Right lobe of liver (tissue), 6 donors: ENCODE results near the gene SPAM1. TPM values are rescaled to one million over a fixed set of nuclear protein-coding genes. Genes with fewer than 3 reads are reported as not detected.
"Not testable (repeated sequence)": the region's sequence is repeated elsewhere in the genome, so short reads cannot be mapped to it uniquely, and the experiment has no call there.

Experiments
- ATAC-seq, 4 donors: fragments of 200-7000 bp; cut with Tn5 transposase; one replicate each; pipeline ENCODE4 v1.9.1; 2020; ENCODE audit warnings: mild to moderate bottlenecking in 4 of 4, moderate library complexity in 4 of 4
- DNase-seq, 3 donors: peaks; one replicate each; pipeline ENCODE4 v3.0.0-alpha.2; 2020
- H3K27ac ChIP-seq, 3 donors: fragments of 200-600 bp; one replicate each; pipeline ENCODE4 v1.8.0; 2022
- H3K27me3 ChIP-seq, 2 donors: fragments of 200-600 bp; one replicate each; pipeline ENCODE4 v1.8.0; 2022
- H3K36me3 ChIP-seq, 4 donors: fragments of 200-600 bp; sonication (generic) in 1 of 4; one replicate each; pipeline versions ENCODE4 v1.5.1 to v1.8.0; 2017 to 2022; ENCODE audit warnings: control low read depth in 1 of 4
- H3K4me1 ChIP-seq, 4 donors: fragments of 200-600 bp; sonication (generic) in 1 of 4; one replicate each; pipeline versions ENCODE4 v1.5.1 to v1.8.0; 2017 to 2022; ENCODE audit warnings: control low read depth in 1 of 4
- H3K4me3 ChIP-seq, 3 donors: fragments of 200-600 bp; one replicate each; pipeline ENCODE4 v1.8.0; 2022
- H3K9me3 ChIP-seq, 4 donors: fragments of 200-600 bp; sonication (generic) in 1 of 4; one replicate each; pipeline versions ENCODE4 v1.5.1 to v1.8.0; 2017 to 2022; ENCODE audit warnings: control low read depth in 1 of 4
- CTCF ChIP-seq, 4 donors: fragments of 200-600 bp in 3 of 4; fragments of 450-650 bp in 1 of 4; IDR thresholded peaks; one replicate each; pipeline versions ENCODE4 v1.5.1 to v1.8.0; 2016 to 2022; ENCODE audit warnings: antibody characterized with exemption in 4 of 4, mild to moderate bottlenecking in 2 of 4
- POLR2A ChIP-seq: fragments of 450-650 bp; IDR thresholded peaks from one replicate; pipeline ENCODE4 v1.6.1; 2017; ENCODE audit warnings: antibody characterized with exemption, mild to moderate bottlenecking
- WGBS: methylation state at CpG from one replicate; pipeline ENCODE4 v1.1.6; 2018; ENCODE audit warnings: low coverage, low lambda C conversion rate; ENCODE audit not compliant: insufficient coverage; ENCODE audit errors: missing lambda C conversion rate; 5-methylcytosine and 5-hydroxymethylcytosine counted together
- intact Hi-C, 2 donors: fragments of 100-400 bp; cut with DNase I; formaldehyde crosslinking; loops; one replicate each; pipeline versions ENCODE4 v1.11.2 to v1.14.1; 2022
- total RNA-seq, 6 experiments: library from RNA; depleted of rRNA in 2 of 6; stranded (reverse); fragments of >200 nt in 2 of 6; fragmentation: NEBNext Ultra II Directional in 3 of 6; extraction: Animal tissue kit (Norgen Biotek cat#: 25700) in 3 of 6; gene quantifications; one replicate each; pipeline versions ENCODE4 v1.1.0 to v1.2.4, GENCODE V29; 2016 to 2023
- donor health status: DM: no; HTN: yes; CAD: no.
- donor health status: DM: no; HTN: no; CAD: no.
- donor health status: DM: no; HTN: no; CAD: no.
- donor health status: DM: no; HTN: yes; CAD: no.
- donor health status: DM: no; HTN: yes; CAD: no.

SPAM1 gene
- total RNA-seq, 6 experiments from 2014 or later, result not detected

GRCh38 chr7:123883154-123883553, 41.9 kb upstream of the SPAM1 start:
- no peak for ATAC-seq
- no peak for DNase-seq
- H3K27me3 ChIP-seq, result no peaks in the 10 kb centered on the region
- intact Hi-C loops, result no loop called here
- no peak overlapping the region for H3K27ac ChIP-seq
- no peaks in the 10 kb centered on the region for H3K4me1 ChIP-seq
- no peak overlapping the region for H3K4me3 ChIP-seq
- no peaks in the 10 kb centered on the region for H3K36me3 ChIP-seq
- no peaks in the 10 kb centered on the region for H3K9me3 ChIP-seq
- TF ChIP-seq POLR2A, result no peak
- no peak for TF ChIP-seq CTCF (IDR thresholded peaks at IDR 0.05)

GRCh38 chr7:123888192-123888591, 36.8 kb upstream of the SPAM1 start:
- DNase-seq (no peak), ATAC-seq (no peak)
- Histone ChIP-seq H3K27me3 (no peaks in the 10 kb centered on the region), H3K4me1 (no peaks in the 10 kb centered on the region), H3K36me3 (no peaks in the 10 kb centered on the region), H3K4me3 (no peak overlapping the region), H3K27ac (no peak overlapping the region), H3K9me3 (no peaks in the 10 kb centered on the region)
- intact Hi-C loops, result no loop called here
- no peak for TF ChIP-seq CTCF (IDR thresholded peaks at IDR 0.05)
- TF ChIP-seq POLR2A, result no peak

GRCh38 chr7:123894753-123895152, 30.3 kb upstream of the SPAM1 start:
- H3K9me3 ChIP-seq, H3K36me3 ChIP-seq, intact Hi-C loops, H3K27ac ChIP-seq, H3K27me3 ChIP-seq, DNase-seq, H3K4me3 ChIP-seq, ATAC-seq, H3K4me1 ChIP-seq: not testable (repeated sequence)
- 83% methylated on average over 2 of the region's 10 CpGs for WGBS

- DNase-seq, result no peak
- intact Hi-C loops, result no loop called here
- H3K27ac ChIP-seq, result no peak overlapping the region
- 68% methylated on average over 1 of the region's 1 CpG for WGBS
- H3K4me3 ChIP-seq, result no peak overlapping the region
- H3K4me1 ChIP-seq, result no peaks in the 10 kb centered on the region
- no peaks in the 10 kb centered on the region for H3K27me3 ChIP-seq
- H3K9me3 ChIP-seq, result no peaks in the 10 kb centered on the region
- H3K36me3 ChIP-seq, result no peaks in the 10 kb centered on the region
- no peak for ATAC-seq
- TF ChIP-seq POLR2A (no peak), CTCF (IDR thresholded peaks at IDR 0.05) (no peak)
These were observed 23.9 kb upstream of the SPAM1 start for GRCh38 chr7:123901101-123901500.

GRCh38 chr7:123905714-123906113, 19.3 kb upstream of the SPAM1 start:
- intact Hi-C loops, result no loop called here
- no peak overlapping the region for H3K4me3 ChIP-seq

More at GRCh38 chr7:123905714-123906113, 19.3 kb upstream of the SPAM1 start:
- H3K27ac ChIP-seq, result no peak overlapping the region
- DNase-seq (no peak), ATAC-seq (no peak)
- TF ChIP-seq POLR2A (no peak), CTCF (IDR thresholded peaks at IDR 0.05) (no peak)
- H3K36me3 ChIP-seq, result no peaks in the 10 kb centered on the region
- H3K9me3 ChIP-seq, result no peaks in the 10 kb centered on the region
- H3K27me3 ChIP-seq, result no peaks in the 10 kb centered on the region
- H3K4me1 ChIP-seq, result no peaks in the 10 kb centered on the region
